ENCODE results near the gene ST3GAL6.

DNA sequence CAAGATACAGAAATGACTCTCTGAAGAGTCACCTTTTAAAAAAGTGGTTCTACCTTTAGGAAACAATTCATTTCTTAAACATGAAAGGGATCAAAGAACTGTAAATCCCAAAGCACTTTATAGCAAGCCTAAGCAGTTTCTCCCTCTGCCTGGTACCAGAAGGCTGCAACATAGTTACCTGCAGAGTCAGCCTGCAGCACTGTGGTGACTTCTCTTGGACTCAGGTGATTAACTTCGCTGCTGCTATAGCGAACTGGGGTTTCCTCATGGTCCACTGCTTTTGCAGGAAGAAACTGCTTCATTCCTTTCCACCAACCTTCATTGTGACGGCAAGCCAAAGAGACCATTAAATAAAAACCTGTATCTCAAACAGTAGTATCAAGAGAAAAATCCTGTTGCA, 37.3 kb downstream of the ST3GAL6 start:
- TF ChIP-seq, protein P1, sequence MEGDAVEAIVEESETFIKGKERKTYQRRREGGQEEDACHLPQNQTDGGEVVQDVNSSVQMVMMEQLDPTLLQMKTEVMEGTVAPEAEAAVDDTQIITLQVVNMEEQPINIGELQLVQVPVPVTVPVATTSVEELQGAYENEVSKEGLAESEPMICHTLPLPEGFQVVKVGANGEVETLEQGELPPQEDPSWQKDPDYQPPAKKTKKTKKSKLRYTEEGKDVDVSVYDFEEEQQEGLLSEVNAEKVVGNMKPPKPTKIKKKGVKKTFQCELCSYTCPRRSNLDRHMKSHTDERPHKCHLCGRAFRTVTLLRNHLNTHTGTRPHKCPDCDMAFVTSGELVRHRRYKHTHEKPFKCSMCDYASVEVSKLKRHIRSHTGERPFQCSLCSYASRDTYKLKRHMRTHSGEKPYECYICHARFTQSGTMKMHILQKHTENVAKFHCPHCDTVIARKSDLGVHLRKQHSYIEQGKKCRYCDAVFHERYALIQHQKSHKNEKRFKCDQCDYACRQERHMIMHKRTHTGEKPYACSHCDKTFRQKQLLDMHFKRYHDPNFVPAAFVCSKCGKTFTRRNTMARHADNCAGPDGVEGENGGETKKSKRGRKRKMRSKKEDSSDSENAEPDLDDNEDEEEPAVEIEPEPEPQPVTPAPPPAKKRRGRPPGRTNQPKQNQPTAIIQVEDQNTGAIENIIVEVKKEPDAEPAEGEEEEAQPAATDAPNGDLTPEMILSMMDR (IDR thresholded peaks at IDR 0.05): no peak
- TF ChIP-seq POLR2AphosphoS5 (IDR thresholded peaks at IDR 0.05) (no peak), EP300 (IDR thresholded peaks at IDR 0.05) (no peak)
